WTC11 (cell line): ENCODE data around the gene LRP1.

Experiments
- CBFB ChIP-seq: sonication (generic); formaldehyde crosslinking; IDR thresholded peaks from 2 replicates; pipeline ENCODE4 v1.8.1; 2022; ENCODE audit warnings: mild to moderate bottlenecking, low read depth, missing genetic modification reagents
- CREB1 ChIP-seq: sonication (generic); formaldehyde crosslinking; IDR thresholded peaks from 2 replicates; pipeline ENCODE4 v1.8.0; 2023; ENCODE audit warnings: mild to moderate bottlenecking, missing genetic modification reagents
- FOXK1 ChIP-seq: sonication (generic); formaldehyde crosslinking; IDR thresholded peaks from 2 replicates; pipeline ENCODE4 v1.8.0; 2022; ENCODE audit warnings: mild to moderate bottlenecking, moderate library complexity, missing genetic modification reagents
- JUN ChIP-seq: sonication (generic); formaldehyde crosslinking; IDR thresholded peaks from 2 replicates; pipeline ENCODE4 v1.8.0; 2023; ENCODE audit warnings: mild to moderate bottlenecking, missing genetic modification reagents
- NFATC4 ChIP-seq: fragments of 250-450 bp; sonication (Bioruptor Pico); IDR thresholded peaks from 2 replicates; pipeline ENCODE4 v1.9.0; 2021; ENCODE audit warnings: mild to moderate bottlenecking
- SP1 ChIP-seq: sonication (generic); formaldehyde crosslinking; conservative IDR thresholded peaks from 2 replicates; pipeline ENCODE4 v1.8.1; 2022; ENCODE audit warnings: missing genetic modification reagents
- TEAD1 ChIP-seq: sonication (generic); formaldehyde crosslinking; IDR thresholded peaks from 2 replicates; pipeline ENCODE4 v1.8.0; 2022; ENCODE audit warnings: mild to moderate bottlenecking, missing genetic modification reagents
- ZNF121 ChIP-seq: sonication (generic); formaldehyde crosslinking; IDR thresholded peaks from 2 replicates; pipeline ENCODE4 v1.8.0; 2023; ENCODE audit warnings: missing genetic modification reagents
- TF ChIP-seq, protein P1 (sequence below): fragments of 200-600 bp; IDR thresholded peaks from 2 replicates; pipeline ENCODE4 v1.8.0; 2022; ENCODE audit warnings: antibody characterized with exemption
- TF ChIP-seq, protein P2 (sequence below): sonication (generic); formaldehyde crosslinking; IDR thresholded peaks from 2 replicates; pipeline ENCODE4 v1.8.0; 2022; ENCODE audit warnings: mild to moderate bottlenecking, missing genetic modification reagents
- TF ChIP-seq, protein P3 (sequence below): sonication (generic); formaldehyde crosslinking; IDR thresholded peaks from 2 replicates; pipeline ENCODE4 v1.8.0; 2023; ENCODE audit warnings: missing genetic modification reagents
- TF ChIP-seq, protein P4 (sequence below): sonication (generic); formaldehyde crosslinking; IDR thresholded peaks from 2 replicates; pipeline ENCODE4 v1.8.1; 2022; ENCODE audit warnings: missing genetic modification reagents, borderline replicate concordance
- TF ChIP-seq, protein P5 (sequence below): sonication (generic); formaldehyde crosslinking; conservative IDR thresholded peaks from 2 replicates; pipeline ENCODE4 v1.8.1; 2023; ENCODE audit warnings: mild to moderate bottlenecking, low read depth, missing genetic modification reagents, moderate library complexity

DNA sequence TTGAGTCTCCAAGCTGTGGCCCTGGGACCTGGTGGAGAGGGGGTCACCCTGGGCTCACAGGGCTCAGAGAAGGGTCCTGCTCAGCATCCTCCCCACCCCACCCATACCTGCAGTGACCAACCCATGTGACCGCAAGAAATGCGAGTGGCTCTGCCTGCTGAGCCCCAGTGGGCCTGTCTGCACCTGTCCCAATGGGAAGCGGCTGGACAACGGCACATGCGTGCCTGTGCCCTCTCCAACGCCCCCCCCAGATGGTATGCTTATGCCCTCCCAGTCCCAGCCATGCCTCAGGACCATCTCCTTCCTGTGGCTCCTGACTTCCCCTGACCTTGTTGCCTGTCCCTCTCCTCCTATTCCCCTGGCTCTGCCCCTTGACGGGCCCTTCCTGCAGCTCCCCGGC is 81.6 kb downstream of the LRP1 start:
- TF ChIP-seq ZNF121 (CRISPR knock-in tag) (no peak), SP1 (no peak), NFATC4 (CRISPR knock-in tag) (no peak), JUN (CRISPR knock-in tag) (no peak), CREB1 (CRISPR knock-in tag) (no peak), FOXK1 (CRISPR knock-in tag) (no peak), CBFB (no peak), TEAD1 (CRISPR knock-in tag) (no peak)
- TF ChIP-seq, protein P1, sequence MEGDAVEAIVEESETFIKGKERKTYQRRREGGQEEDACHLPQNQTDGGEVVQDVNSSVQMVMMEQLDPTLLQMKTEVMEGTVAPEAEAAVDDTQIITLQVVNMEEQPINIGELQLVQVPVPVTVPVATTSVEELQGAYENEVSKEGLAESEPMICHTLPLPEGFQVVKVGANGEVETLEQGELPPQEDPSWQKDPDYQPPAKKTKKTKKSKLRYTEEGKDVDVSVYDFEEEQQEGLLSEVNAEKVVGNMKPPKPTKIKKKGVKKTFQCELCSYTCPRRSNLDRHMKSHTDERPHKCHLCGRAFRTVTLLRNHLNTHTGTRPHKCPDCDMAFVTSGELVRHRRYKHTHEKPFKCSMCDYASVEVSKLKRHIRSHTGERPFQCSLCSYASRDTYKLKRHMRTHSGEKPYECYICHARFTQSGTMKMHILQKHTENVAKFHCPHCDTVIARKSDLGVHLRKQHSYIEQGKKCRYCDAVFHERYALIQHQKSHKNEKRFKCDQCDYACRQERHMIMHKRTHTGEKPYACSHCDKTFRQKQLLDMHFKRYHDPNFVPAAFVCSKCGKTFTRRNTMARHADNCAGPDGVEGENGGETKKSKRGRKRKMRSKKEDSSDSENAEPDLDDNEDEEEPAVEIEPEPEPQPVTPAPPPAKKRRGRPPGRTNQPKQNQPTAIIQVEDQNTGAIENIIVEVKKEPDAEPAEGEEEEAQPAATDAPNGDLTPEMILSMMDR: no peak
- TF ChIP-seq, protein P2, sequence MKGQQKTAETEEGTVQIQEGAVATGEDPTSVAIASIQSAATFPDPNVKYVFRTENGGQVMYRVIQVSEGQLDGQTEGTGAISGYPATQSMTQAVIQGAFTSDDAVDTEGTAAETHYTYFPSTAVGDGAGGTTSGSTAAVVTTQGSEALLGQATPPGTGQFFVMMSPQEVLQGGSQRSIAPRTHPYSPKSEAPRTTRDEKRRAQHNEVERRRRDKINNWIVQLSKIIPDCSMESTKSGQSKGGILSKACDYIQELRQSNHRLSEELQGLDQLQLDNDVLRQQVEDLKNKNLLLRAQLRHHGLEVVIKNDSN (CRISPR knock-in tag): no peak
- TF ChIP-seq, protein P3, sequence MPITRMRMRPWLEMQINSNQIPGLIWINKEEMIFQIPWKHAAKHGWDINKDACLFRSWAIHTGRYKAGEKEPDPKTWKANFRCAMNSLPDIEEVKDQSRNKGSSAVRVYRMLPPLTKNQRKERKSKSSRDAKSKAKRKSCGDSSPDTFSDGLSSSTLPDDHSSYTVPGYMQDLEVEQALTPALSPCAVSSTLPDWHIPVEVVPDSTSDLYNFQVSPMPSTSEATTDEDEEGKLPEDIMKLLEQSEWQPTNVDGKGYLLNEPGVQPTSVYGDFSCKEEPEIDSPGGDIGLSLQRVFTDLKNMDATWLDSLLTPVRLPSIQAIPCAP (CRISPR knock-in tag): no peak
- TF ChIP-seq, protein P4, sequence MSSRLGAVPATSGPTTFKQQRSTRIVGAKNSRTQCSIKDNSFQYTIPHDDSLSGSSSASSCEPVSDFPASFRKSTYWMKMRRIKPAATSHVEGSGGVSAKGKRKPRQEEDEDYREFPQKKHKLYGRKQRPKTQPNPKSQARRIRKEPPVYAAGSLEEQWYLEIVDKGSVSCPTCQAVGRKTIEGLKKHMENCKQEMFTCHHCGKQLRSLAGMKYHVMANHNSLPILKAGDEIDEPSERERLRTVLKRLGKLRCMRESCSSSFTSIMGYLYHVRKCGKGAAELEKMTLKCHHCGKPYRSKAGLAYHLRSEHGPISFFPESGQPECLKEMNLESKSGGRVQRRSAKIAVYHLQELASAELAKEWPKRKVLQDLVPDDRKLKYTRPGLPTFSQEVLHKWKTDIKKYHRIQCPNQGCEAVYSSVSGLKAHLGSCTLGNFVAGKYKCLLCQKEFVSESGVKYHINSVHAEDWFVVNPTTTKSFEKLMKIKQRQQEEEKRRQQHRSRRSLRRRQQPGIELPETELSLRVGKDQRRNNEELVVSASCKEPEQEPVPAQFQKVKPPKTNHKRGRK (CRISPR knock-in tag): no peak
- TF ChIP-seq, protein P5, sequence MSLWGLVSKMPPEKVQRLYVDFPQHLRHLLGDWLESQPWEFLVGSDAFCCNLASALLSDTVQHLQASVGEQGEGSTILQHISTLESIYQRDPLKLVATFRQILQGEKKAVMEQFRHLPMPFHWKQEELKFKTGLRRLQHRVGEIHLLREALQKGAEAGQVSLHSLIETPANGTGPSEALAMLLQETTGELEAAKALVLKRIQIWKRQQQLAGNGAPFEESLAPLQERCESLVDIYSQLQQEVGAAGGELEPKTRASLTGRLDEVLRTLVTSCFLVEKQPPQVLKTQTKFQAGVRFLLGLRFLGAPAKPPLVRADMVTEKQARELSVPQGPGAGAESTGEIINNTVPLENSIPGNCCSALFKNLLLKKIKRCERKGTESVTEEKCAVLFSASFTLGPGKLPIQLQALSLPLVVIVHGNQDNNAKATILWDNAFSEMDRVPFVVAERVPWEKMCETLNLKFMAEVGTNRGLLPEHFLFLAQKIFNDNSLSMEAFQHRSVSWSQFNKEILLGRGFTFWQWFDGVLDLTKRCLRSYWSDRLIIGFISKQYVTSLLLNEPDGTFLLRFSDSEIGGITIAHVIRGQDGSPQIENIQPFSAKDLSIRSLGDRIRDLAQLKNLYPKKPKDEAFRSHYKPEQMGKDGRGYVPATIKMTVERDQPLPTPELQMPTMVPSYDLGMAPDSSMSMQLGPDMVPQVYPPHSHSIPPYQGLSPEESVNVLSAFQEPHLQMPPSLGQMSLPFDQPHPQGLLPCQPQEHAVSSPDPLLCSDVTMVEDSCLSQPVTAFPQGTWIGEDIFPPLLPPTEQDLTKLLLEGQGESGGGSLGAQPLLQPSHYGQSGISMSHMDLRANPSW (CRISPR knock-in tag): no peak
